Measurements from ENCODE around the gene NECTIN4.

DNA sequence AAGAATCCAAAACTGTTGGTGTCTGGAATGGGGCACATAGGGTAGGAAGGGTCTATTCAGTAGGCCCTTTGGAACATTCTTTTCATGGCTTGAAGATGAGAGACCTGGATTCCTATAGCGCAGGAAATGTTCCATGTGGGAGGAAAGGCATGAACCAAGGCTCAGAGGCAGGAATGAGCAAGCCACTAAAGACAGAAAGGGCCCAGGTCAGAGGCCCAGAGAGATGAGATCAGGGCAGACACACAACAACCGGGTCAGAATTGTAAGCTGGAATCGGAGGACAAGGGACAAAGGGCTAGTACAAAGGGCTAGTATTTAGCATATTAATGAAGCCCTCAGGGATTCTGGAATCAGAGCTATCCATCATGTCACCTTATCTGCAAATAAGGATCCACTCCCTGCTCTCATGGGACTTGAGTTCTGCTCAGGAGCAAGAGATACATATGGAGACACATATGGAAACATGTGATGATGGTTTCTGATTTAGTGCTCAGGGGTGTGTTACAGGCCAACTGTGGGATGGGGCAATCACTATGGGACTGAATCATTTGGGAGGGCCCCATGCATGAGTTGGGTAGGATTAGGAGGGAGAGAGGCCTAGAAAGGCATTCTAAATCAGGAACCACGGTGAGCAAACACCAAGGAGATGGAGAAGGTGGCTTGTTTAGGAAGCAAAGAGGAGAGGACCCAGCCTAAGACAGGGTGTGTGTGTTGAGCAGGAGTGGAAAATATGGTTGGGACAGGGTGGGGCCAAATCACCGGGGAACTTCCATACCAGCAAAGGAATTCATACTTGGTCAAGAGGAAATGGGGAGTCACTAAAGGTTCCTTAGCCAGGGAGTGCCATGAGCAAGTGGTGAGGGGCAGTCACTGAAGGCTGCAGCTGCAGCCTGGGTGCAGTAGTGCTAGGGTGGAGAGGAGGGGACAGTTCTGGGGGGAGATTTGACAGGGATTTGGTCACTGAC, 8.6 kb downstream of the NECTIN4 start:
- TF ChIP-seq, protein P1, sequence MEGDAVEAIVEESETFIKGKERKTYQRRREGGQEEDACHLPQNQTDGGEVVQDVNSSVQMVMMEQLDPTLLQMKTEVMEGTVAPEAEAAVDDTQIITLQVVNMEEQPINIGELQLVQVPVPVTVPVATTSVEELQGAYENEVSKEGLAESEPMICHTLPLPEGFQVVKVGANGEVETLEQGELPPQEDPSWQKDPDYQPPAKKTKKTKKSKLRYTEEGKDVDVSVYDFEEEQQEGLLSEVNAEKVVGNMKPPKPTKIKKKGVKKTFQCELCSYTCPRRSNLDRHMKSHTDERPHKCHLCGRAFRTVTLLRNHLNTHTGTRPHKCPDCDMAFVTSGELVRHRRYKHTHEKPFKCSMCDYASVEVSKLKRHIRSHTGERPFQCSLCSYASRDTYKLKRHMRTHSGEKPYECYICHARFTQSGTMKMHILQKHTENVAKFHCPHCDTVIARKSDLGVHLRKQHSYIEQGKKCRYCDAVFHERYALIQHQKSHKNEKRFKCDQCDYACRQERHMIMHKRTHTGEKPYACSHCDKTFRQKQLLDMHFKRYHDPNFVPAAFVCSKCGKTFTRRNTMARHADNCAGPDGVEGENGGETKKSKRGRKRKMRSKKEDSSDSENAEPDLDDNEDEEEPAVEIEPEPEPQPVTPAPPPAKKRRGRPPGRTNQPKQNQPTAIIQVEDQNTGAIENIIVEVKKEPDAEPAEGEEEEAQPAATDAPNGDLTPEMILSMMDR (IDR thresholded peaks at IDR 0.05; ENCODE audit: low read depth, low read length) = no peak
- TF ChIP-seq EZH2phosphoT487 (IDR thresholded peaks at IDR 0.05; ENCODE audit: low read depth) = no peak

Data from OCI-LY3 (cell line).